Measurements from ENCODE around the gene TRAPPC1. TPM values are rescaled to one million over a fixed set of nuclear protein-coding genes. Genes with fewer than 3 reads are reported as not detected.
A peak's percentile ranks its signal among the peaks of the same experiment; 100 is the strongest.

The TRAPPC1 gene
- total and polyA plus RNA-seq, 10 of the 15 experiments (the other 5 are each of a cell fraction or from before 2014, with no cell fraction given), result 31.3 to 306 (median 134) TPM

DNA sequence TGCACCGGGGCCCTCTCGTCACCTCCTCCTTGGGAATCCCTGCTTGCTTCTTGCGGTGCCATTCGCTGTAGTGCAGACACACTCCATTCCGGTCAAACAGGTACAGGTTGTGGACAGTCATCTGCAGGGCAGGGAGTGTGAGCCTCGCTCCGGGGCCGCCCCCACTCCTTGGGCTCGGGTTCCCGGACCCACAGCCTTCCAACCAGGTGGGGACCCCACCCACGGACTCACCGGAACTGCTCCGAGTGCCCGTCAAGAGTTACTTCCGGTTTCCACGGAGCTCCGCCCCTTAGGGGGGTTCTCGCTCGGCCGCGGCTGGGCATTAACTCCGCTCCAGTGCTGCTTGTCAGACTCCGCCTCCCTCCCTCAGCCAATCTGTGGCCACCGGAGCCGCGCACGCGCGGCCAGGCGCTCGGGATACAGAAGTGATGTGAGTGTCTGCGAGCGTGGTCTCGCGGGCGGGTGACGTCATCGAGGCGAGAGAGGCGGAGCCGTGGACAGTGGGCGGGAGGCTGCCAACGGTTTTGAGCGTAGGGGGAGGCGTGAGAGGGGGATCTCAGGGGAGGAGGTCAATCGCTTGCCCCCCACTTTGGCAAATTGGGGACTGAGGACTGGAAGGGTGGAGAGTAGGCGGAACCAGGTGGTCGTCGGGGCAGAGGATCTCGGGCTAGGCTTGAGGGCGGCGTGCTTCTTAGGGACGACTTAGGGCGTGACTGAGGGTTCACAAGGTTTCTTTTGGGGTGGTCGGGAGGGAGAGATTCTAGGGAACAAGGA is at the start of gene TRAPPC1, which contains the start of gene CNTROB (continued):
- TF ChIP-seq POLR2AphosphoS2 (IDR thresholded peaks at IDR 0.05; ENCODE audit: low read depth, low read length) (no peak), EGR1 (IDR thresholded peaks at IDR 0.05; ENCODE audit: borderline replicate concordance in 1 of 2, low read depth in 2 of 2, low read length in 2 of 2) (peak in 1 of 2 experiments; percentile 68; a peak in 1 of 3 replicates), WRNIP1 (IDR thresholded peaks at IDR 0.05; ENCODE audit: borderline replicate concordance, low read depth, low read length) (no peak), NRF1 (conservative IDR thresholded peaks at IDR 0.05; ENCODE audit: low read depth, low read length) (peak; percentile 90), ATF7 (IDR thresholded peaks at IDR 0.05; ENCODE audit: low read depth) (peak; percentile 100)
- TF ChIP-seq, protein P1, sequence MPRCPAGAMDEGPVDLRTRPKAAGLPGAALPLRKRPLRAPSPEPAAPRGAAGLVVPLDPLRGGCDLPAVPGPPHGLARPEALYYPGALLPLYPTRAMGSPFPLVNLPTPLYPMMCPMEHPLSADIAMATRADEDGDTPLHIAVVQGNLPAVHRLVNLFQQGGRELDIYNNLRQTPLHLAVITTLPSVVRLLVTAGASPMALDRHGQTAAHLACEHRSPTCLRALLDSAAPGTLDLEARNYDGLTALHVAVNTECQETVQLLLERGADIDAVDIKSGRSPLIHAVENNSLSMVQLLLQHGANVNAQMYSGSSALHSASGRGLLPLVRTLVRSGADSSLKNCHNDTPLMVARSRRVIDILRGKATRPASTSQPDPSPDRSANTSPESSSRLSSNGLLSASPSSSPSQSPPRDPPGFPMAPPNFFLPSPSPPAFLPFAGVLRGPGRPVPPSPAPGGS (IDR thresholded peaks at IDR 0.05; ENCODE audit: borderline replicate concordance, insufficient read depth, low read depth, low read length, poor library complexity, severe bottlenecking), result no peak
- TF ChIP-seq, protein P2, sequence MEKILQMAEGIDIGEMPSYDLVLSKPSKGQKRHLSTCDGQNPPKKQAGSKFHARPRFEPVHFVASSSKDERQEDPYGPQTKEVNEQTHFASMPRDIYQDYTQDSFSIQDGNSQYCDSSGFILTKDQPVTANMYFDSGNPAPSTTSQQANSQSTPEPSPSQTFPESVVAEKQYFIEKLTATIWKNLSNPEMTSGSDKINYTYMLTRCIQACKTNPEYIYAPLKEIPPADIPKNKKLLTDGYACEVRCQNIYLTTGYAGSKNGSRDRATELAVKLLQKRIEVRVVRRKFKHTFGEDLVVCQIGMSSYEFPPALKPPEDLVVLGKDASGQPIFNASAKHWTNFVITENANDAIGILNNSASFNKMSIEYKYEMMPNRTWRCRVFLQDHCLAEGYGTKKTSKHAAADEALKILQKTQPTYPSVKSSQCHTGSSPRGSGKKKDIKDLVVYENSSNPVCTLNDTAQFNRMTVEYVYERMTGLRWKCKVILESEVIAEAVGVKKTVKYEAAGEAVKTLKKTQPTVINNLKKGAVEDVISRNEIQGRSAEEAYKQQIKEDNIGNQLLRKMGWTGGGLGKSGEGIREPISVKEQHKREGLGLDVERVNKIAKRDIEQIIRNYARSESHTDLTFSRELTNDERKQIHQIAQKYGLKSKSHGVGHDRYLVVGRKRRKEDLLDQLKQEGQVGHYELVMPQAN (conservative IDR thresholded peaks at IDR 0.05), result peak; percentile 72
- TF ChIP-seq, protein P3, sequence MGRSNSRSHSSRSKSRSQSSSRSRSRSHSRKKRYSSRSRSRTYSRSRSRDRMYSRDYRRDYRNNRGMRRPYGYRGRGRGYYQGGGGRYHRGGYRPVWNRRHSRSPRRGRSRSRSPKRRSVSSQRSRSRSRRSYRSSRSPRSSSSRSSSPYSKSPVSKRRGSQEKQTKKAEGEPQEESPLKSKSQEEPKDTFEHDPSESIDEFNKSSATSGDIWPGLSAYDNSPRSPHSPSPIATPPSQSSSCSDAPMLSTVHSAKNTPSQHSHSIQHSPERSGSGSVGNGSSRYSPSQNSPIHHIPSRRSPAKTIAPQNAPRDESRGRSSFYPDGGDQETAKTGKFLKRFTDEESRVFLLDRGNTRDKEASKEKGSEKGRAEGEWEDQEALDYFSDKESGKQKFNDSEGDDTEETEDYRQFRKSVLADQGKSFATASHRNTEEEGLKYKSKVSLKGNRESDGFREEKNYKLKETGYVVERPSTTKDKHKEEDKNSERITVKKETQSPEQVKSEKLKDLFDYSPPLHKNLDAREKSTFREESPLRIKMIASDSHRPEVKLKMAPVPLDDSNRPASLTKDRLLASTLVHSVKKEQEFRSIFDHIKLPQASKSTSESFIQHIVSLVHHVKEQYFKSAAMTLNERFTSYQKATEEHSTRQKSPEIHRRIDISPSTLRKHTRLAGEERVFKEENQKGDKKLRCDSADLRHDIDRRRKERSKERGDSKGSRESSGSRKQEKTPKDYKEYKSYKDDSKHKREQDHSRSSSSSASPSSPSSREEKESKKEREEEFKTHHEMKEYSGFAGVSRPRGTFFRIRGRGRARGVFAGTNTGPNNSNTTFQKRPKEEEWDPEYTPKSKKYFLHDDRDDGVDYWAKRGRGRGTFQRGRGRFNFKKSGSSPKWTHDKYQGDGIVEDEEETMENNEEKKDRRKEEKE (IDR thresholded peaks at IDR 0.05), result no peak
- TF ChIP-seq, protein P4, sequence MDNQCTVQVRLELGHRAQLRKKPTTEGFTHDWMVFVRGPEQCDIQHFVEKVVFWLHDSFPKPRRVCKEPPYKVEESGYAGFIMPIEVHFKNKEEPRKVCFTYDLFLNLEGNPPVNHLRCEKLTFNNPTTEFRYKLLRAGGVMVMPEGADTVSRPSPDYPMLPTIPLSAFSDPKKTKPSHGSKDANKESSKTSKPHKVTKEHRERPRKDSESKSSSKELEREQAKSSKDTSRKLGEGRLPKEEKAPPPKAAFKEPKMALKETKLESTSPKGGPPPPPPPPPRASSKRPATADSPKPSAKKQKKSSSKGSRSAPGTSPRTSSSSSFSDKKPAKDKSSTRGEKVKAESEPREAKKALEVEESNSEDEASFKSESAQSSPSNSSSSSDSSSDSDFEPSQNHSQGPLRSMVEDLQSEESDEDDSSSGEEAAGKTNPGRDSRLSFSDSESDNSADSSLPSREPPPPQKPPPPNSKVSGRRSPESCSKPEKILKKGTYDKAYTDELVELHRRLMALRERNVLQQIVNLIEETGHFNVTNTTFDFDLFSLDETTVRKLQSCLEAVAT (IDR thresholded peaks at IDR 0.05), result peak; percentile 60; the same call in 1 of the 2 replicates
- TF ChIP-seq, protein P5, sequence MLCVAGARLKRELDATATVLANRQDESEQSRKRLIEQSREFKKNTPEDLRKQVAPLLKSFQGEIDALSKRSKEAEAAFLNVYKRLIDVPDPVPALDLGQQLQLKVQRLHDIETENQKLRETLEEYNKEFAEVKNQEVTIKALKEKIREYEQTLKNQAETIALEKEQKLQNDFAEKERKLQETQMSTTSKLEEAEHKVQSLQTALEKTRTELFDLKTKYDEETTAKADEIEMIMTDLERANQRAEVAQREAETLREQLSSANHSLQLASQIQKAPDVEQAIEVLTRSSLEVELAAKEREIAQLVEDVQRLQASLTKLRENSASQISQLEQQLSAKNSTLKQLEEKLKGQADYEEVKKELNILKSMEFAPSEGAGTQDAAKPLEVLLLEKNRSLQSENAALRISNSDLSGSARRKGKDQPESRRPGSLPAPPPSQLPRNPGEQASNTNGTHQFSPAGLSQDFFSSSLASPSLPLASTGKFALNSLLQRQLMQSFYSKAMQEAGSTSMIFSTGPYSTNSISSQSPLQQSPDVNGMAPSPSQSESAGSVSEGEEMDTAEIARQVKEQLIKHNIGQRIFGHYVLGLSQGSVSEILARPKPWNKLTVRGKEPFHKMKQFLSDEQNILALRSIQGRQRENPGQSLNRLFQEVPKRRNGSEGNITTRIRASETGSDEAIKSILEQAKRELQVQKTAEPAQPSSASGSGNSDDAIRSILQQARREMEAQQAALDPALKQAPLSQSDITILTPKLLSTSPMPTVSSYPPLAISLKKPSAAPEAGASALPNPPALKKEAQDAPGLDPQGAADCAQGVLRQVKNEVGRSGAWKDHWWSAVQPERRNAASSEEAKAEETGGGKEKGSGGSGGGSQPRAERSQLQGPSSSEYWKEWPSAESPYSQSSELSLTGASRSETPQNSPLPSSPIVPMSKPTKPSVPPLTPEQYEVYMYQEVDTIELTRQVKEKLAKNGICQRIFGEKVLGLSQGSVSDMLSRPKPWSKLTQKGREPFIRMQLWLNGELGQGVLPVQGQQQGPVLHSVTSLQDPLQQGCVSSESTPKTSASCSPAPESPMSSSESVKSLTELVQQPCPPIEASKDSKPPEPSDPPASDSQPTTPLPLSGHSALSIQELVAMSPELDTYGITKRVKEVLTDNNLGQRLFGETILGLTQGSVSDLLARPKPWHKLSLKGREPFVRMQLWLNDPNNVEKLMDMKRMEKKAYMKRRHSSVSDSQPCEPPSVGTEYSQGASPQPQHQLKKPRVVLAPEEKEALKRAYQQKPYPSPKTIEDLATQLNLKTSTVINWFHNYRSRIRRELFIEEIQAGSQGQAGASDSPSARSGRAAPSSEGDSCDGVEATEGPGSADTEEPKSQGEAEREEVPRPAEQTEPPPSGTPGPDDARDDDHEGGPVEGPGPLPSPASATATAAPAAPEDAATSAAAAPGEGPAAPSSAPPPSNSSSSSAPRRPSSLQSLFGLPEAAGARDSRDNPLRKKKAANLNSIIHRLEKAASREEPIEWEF (IDR thresholded peaks at IDR 0.05; ENCODE audit: insufficient replicate concordance, low read depth, low read length), result no peak

Data from GM12878 (cell line).